Prostate gland (tissue), 2 donors: ENCODE measurements around the gene SAMD4A. TPM values are rescaled to one million over a fixed set of nuclear protein-coding genes. Genes with fewer than 3 reads are reported as not detected.

Experiments used
- DNase-seq: peaks from one replicate; pipeline ENCODE4 v3.0.0-alpha.2; 2019; ENCODE audit warnings: low spot score
- H3K27ac ChIP-seq, 2 donors: fragments of 200-600 bp; sonication (generic); 2 replicates each; pipeline ENCODE4 v1.5.1; 2017 to 2019
- H3K27me3 ChIP-seq: fragments of 200-600 bp; sonication (generic); replicated peaks from 2 replicates; pipeline ENCODE4 v1.5.1; 2019; ENCODE audit not compliant: insufficient read depth
- H3K36me3 ChIP-seq, 2 donors: fragments of 200-600 bp; sonication (generic); 1 replicate in 1 of 2; 2 replicates in 1 of 2; pipeline versions ENCODE4 v1.5.1 to v1.8.1; 2017 to 2019
- H3K4me1 ChIP-seq: fragments of 200-600 bp; sonication (generic); replicated peaks from 2 replicates; pipeline ENCODE4 v1.5.1; 2019
- H3K4me3 ChIP-seq, 2 donors: fragments of 200-600 bp; sonication (generic); 2 replicates each; pipeline ENCODE4 v1.5.1; 2017 to 2019
- H3K9me3 ChIP-seq: fragments of 200-600 bp; sonication (generic); 2 replicates; pipeline ENCODE4 v1.5.1; 2017
- POLR2A ChIP-seq: fragments of 450-650 bp; IDR thresholded peaks from one replicate; pipeline ENCODE4 v1.6.1; 2016; ENCODE audit warnings: antibody characterized with exemption, mild to moderate bottlenecking
- POLR2AphosphoS5 ChIP-seq: sonication (generic); formaldehyde crosslinking; IDR thresholded peaks from one replicate; pipeline ENCODE4 v1.6.1; 2017; ENCODE audit warnings: antibody characterized with exemption
- WGBS: methylation state at CpG from one replicate; pipeline ENCODE4 v1.1.5; 2018; 5-methylcytosine and 5-hydroxymethylcytosine counted together
- intact Hi-C: fragments of 100-400 bp; cut with DNase I; formaldehyde crosslinking; loops from one replicate; pipeline ENCODE4 v1.14.2; 2022
- total RNA-seq, 2 donors: library from RNA; depleted of rRNA; stranded (reverse); fragments of >200 nt; gene quantifications; one replicate each; pipeline ENCODE4 v1.1.0, GENCODE V29; 2016
- TF ChIP-seq, protein P1 (sequence below), 4 experiments: fragments of 200-600 bp in 2 of 4; fragments of 450-650 bp in 2 of 4; sonication (generic) in 2 of 4; IDR thresholded peaks; 1 replicate in 3 of 4; 2 replicates in 1 of 4; pipeline ENCODE4 v1.5.1; 2016 to 2019; ENCODE audit warnings: antibody characterized with exemption in 4 of 4, mild to moderate bottlenecking in 2 of 4, moderate library complexity in 2 of 4

SAMD4A gene
- total RNA-seq, 2 donors from 2014 or later: 18.1 to 38.5 TPM

DNA sequence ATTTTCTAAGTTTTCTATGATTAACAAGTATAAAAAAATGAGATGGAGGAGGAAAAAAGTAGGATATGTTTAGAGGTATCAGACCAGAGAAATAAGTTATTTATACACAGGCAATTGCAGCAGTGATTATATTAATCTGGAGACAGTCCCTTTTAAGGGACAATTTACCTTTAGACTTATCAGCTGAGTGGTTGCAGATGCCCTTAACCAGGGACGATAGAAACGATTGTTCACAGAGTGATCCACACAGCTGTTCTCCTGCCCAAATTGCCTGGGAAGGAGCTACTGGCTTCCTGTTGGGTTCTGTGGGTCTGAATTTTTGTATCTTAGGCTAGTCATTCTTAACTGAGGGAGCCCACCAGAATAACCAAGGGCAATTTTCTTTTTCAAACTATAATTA is 269.3 kb downstream of the SAMD4A start:
- WGBS: 67% methylated on average over 2 of the region's 2 CpGs
- Histone ChIP-seq H3K27me3 (no peaks in the 10 kb centered on the region), H3K36me3 (no peaks in the 10 kb centered on the region), H3K9me3 (no peaks in the 10 kb centered on the region), H3K4me1 (no peaks in the 10 kb centered on the region), H3K27ac (no peak overlapping the region), H3K4me3 (no peak overlapping the region)
- intact Hi-C loops: no loop called here
- DNase-seq: no peak
- no peak for TF ChIP-seq POLR2AphosphoS5

DNA sequence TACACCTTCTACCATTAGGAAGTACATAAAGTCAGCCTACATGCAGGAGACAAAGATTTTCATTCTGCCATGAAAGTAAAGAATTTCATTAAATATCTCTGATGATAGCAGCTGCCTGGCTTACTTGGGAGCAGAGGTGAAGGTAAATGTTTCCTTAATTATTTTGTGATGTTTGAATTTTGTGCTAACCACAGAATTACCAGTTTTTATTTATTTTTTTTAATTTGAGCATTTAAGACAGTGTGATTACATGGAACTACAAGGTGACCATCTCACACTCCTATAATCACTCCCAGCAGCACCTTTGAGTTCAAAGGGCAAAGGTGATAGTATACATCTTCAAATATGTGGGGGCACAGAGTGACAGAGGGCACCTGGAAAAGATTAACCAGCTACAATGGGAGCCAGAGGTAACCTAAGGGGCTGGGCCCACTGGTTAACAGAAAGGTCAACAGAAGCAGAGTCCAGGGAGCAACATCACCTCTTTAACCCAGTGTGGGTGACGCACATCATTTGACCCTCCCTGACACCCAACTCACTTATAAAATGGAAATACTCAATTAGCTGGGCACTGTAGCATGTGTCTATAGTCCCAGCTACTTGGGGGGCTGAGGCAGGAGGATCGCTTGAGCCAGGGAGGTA is 270.7 kb downstream of the SAMD4A start:
- DNase-seq: no peak
- H3K27ac ChIP-seq: no peak overlapping the region
- intact Hi-C loops: no loop called here
- no peaks in the 10 kb centered on the region for H3K9me3 ChIP-seq
- no peak overlapping the region for H3K4me3 ChIP-seq
- H3K36me3 ChIP-seq: no peaks in the 10 kb centered on the region
- H3K4me1 ChIP-seq: no peaks in the 10 kb centered on the region
- no peak for TF ChIP-seq POLR2A
- TF ChIP-seq, protein P1, sequence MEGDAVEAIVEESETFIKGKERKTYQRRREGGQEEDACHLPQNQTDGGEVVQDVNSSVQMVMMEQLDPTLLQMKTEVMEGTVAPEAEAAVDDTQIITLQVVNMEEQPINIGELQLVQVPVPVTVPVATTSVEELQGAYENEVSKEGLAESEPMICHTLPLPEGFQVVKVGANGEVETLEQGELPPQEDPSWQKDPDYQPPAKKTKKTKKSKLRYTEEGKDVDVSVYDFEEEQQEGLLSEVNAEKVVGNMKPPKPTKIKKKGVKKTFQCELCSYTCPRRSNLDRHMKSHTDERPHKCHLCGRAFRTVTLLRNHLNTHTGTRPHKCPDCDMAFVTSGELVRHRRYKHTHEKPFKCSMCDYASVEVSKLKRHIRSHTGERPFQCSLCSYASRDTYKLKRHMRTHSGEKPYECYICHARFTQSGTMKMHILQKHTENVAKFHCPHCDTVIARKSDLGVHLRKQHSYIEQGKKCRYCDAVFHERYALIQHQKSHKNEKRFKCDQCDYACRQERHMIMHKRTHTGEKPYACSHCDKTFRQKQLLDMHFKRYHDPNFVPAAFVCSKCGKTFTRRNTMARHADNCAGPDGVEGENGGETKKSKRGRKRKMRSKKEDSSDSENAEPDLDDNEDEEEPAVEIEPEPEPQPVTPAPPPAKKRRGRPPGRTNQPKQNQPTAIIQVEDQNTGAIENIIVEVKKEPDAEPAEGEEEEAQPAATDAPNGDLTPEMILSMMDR (IDR thresholded peaks at IDR 0.05): no peak
- TF ChIP-seq POLR2AphosphoS5: no peak
- H3K27me3 ChIP-seq: no peaks in the 10 kb centered on the region
- 95% methylated on average over 2 of the region's 2 CpGs for WGBS

DNA sequence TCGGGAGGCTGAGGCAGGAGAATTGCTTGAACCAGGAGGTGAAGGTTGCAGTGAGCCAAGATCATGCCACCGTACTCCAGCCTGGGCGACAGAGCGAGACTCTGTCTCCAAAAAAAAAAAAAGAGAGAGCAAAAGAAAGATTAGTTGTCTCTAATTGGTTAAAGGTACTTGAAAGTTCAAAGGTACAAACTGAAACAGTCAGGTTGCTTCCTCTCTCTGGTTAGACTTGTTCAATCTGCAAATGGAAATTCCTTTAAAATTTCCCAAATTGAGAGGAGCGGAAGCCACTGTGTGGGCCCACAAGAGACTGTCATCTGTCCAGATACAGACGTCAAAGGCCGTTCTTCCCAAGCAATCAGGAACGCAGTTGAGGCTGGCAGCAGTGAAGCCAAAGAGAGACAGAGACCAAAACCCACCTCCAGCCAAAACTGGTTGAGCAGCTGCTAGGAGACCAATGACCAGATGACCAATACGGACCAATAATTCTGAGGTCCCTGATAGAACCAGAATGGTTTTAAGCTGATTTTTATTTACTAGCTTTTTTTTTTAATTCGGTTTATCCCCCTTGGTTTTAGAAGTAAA is 272.1 kb downstream of the SAMD4A start:
- 94% methylated on average over 10 of the region's 10 CpGs for WGBS
- H3K27ac ChIP-seq: peak overlapping the region in 1 of 2 donors; percentile 47
- H3K4me3 ChIP-seq: no peak overlapping the region

DNA sequence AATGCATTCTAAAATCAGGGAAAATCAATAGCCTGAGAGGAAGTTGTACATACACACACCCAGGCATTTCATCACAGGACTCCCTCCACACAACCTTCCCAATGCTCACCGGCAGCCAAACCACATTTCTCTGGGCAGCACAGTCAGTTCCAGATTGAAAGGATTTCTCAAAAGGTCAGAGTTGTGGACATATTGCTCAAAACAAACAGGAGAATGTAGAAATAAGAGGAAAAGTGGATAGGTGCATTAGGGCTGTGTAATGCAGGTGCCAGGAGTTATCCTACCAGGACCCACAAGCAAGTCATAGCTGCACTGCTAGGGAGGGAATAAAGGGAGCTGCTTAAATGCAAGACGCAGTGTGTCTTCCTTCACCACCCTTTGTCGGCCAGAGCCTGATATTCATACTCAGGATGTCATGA is 272.8 kb downstream of the SAMD4A start:
- H3K36me3 ChIP-seq: no peaks in the 10 kb centered on the region
- WGBS: 48% methylated on average over 3 of the region's 3 CpGs
- no peak overlapping the region for H3K4me3 ChIP-seq
- H3K9me3 ChIP-seq: no peaks in the 10 kb centered on the region
- TF ChIP-seq POLR2A (no peak), POLR2AphosphoS5 (peak; percentile 76)
- intact Hi-C loops: no loop called here
- H3K27ac ChIP-seq: peak overlapping the region in 1 of 2 donors; percentile 47
- no peaks in the 10 kb centered on the region for H3K27me3 ChIP-seq
- DNase-seq: peak; percentile 32
- H3K4me1 ChIP-seq: no peaks in the 10 kb centered on the region

More for the DNA sequence above, 272.1 kb downstream of the SAMD4A start:
- Histone ChIP-seq H3K9me3 (no peaks in the 10 kb centered on the region), H3K27me3 (no peaks in the 10 kb centered on the region), H3K36me3 (no peaks in the 10 kb centered on the region), H3K4me1 (no peaks in the 10 kb centered on the region)
- TF ChIP-seq POLR2AphosphoS5 (no peak), POLR2A (no peak)
- TF ChIP-seq, protein P1 (IDR thresholded peaks at IDR 0.05): no peak
- DNase-seq: no peak
- intact Hi-C loops: no loop called here

DNA sequence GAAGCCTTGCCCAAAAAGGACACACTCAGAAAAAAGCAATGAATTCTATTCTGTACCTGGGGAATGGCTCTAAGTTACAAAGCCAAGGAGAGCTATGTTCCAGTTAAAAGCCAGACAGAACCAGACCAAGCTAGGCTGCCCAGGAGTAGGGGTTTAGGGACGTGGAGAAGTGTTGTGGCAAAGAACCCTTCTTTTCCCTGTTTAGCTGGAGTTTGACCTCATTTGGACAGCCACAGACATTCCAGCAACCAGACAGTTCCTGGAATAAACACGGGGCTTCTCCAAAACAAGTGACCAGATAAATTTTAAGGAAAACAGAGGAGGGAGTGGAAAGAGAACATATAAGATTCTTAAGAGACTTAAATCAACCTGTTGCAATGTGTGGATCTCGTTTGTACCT is 273.4 kb downstream of the SAMD4A start:
- H3K4me1 ChIP-seq: no peaks in the 10 kb centered on the region
- 76% methylated on average over 3 of the region's 3 CpGs for WGBS
- no peaks in the 10 kb centered on the region for H3K27me3 ChIP-seq
- H3K4me3 ChIP-seq: no peak overlapping the region
- H3K27ac ChIP-seq: peak overlapping the region; percentile 6 to 47
- no peak for DNase-seq
- intact Hi-C loops: no loop called here
- H3K36me3 ChIP-seq: no peaks in the 10 kb centered on the region
- H3K9me3 ChIP-seq: no peaks in the 10 kb centered on the region
- TF ChIP-seq, protein P1 (IDR thresholded peaks at IDR 0.05): no peak
- TF ChIP-seq POLR2A (no peak), POLR2AphosphoS5 (no peak)

DNA sequence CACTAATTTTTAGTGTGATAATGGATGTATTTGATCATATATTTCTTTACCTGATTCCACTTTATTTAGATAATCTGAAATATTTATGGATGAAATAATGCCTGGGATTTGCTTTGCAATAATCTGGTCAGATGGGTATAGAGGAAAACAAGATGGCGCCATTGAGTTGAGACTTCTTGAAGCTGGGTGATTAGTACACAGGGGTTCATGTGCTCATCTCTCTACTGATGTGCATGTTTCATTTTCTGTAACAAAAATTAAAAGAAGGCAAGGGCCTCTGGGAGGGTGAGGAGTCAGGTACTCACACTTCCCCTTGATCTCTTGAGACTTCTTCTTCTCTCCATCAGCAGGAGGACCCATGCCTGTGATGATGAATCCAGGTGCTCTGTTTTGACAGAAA is 273.9 kb downstream of the SAMD4A start:
- Histone ChIP-seq H3K36me3 (no peaks in the 10 kb centered on the region), H3K27me3 (no peaks in the 10 kb centered on the region), H3K9me3 (no peaks in the 10 kb centered on the region), H3K4me3 (no peak overlapping the region), H3K4me1 (no peaks in the 10 kb centered on the region), H3K27ac (no peak overlapping the region)
- 100% methylated on average over 1 of the region's 1 CpG for WGBS
- DNase-seq: no peak
- no peak for TF ChIP-seq POLR2A
- TF ChIP-seq, protein P1 (IDR thresholded peaks at IDR 0.05): no peak
- TF ChIP-seq POLR2AphosphoS5: no peak
- intact Hi-C loops: no loop called here
